H1 (cell line): ENCODE measurements around the gene BLOC1S1. TPM values are rescaled to one million over a fixed set of nuclear protein-coding genes. Genes with fewer than 3 reads are reported as not detected.
A peak's percentile ranks its signal among the peaks of the same experiment; 100 is the strongest.

Experiments used
- CTCF ChIA-PET: fragments of 300-600 bp; sonication (Branson Sonifier 250); formaldehyde crosslinking; loops from one replicate; lab custom pipeline; 2021; ENCODE audit not compliant: partially characterized antibody; lab: Charles Lee
- POLR2A ChIA-PET: fragments of 300-600 bp; sonication (Branson Sonifier 250); formaldehyde crosslinking; loops from one replicate; lab custom pipeline; 2021; ENCODE audit warnings: inconsistent platforms; ENCODE audit not compliant: partially characterized antibody; lab: Charles Lee
- DNase-seq, 2 experiments: peaks; one replicate each; pipeline versions ENCODE4 v3.0.0 to v3.0.0-alpha.2; 2010 to 2022; ENCODE audit warnings: low spot score in 2 of 2, low read depth in 1 of 2, mixed read lengths in 1 of 2
- FAIRE-seq: peaks from 2 replicates; lab custom pipeline; 2011; peaks lifted over from hg19 to GRCh38; lab: Jason Lieb, UNC
- H2AFZ ChIP-seq: 2 replicates; pipeline ENCODE4 v1.8.1; 2012; ENCODE audit warnings: low read length, inconsistent platforms
- H2AK5ac ChIP-seq: 2 replicates; pipeline ENCODE4 v1.6.1; 2013; ENCODE audit warnings: low read depth, low read length
- H2BK120ac ChIP-seq: replicated peaks from 2 replicates; pipeline ENCODE3; 2013; ENCODE audit warnings: low read depth, low read length, inconsistent platforms
- H2BK12ac ChIP-seq: 2 replicates; pipeline ENCODE4 v1.6.1; 2013; ENCODE audit warnings: low read depth, low read length
- H2BK15ac ChIP-seq: 2 replicates; pipeline ENCODE4 v1.6.1; 2013; ENCODE audit warnings: low read length
- H2BK20ac ChIP-seq: 2 replicates; pipeline ENCODE4 v1.6.1; 2013; ENCODE audit warnings: low read length
- H2BK5ac ChIP-seq: 2 replicates; pipeline ENCODE4 v1.6.1; 2013; ENCODE audit warnings: low read depth, low read length
- H3K14ac ChIP-seq: 2 replicates; pipeline ENCODE4 v1.6.1; 2013; ENCODE audit warnings: inconsistent platforms; ENCODE audit not compliant: insufficient read length
- H3K18ac ChIP-seq: 2 replicates; pipeline ENCODE4 v1.6.1; 2013; ENCODE audit warnings: low read length; ENCODE audit errors: extremely low read depth
- H3K23ac ChIP-seq: 2 replicates; pipeline ENCODE4 v1.6.1; 2013; ENCODE audit warnings: inconsistent platforms; ENCODE audit not compliant: insufficient read length
- H3K23me2 ChIP-seq: 2 replicates; pipeline ENCODE4 v1.6.1; 2013; ENCODE audit warnings: low read depth, low read length
- H3K27ac ChIP-seq: 2 replicates; pipeline ENCODE4 v1.6.1; 2011; ENCODE audit warnings: low read depth, low read length, inconsistent platforms
- H3K27me3 ChIP-seq, 4 experiments: replicated peaks in 1 of 4; 1 replicate in 1 of 4; 2 replicates in 3 of 4; pipeline versions ENCODE4 v1.6.1 to v1.8.1; 2011 to 2013; ENCODE audit warnings: low read length in 3 of 4, mild to moderate bottlenecking in 3 of 4, inconsistent platforms in 2 of 4, mixed read lengths in 2 of 4, moderate library complexity in 1 of 4; ENCODE audit not compliant: control insufficient read depth in 3 of 4, insufficient read depth in 3 of 4; ENCODE audit errors: extremely low read depth in 1 of 4
- H3K36me3 ChIP-seq, 4 experiments: 2 replicates each; pipeline versions ENCODE4 v1.6.1 to v1.8.1; 2011 to 2013; ENCODE audit warnings: mild to moderate bottlenecking in 4 of 4, low read length in 3 of 4, moderate library complexity in 2 of 4, control low read depth in 1 of 4, inconsistent platforms in 1 of 4; ENCODE audit not compliant: insufficient read depth in 4 of 4, control insufficient read depth in 2 of 4
- H3K4ac ChIP-seq: replicated peaks from 2 replicates; pipeline ENCODE3; 2013; ENCODE audit warnings: low read length, low read depth, mixed read lengths, inconsistent platforms; ENCODE audit not compliant: insufficient read length
- H3K4me1 ChIP-seq, 4 experiments: replicated peaks in 1 of 4; 1 replicate in 1 of 4; 2 replicates in 3 of 4; pipeline versions ENCODE4 v1.6.1 to v1.8.1; 2011 to 2013; ENCODE audit warnings: low read length in 3 of 4, inconsistent platforms in 2 of 4, mixed read lengths in 1 of 4; ENCODE audit not compliant: insufficient read depth in 4 of 4, control insufficient read depth in 3 of 4
- H3K4me2 ChIP-seq, 2 experiments: 2 replicates each; pipeline versions ENCODE4 v1.6.1 to v1.8.1; 2011 to 2013; ENCODE audit warnings: low read depth in 2 of 2, low read length in 2 of 2, control low read depth in 1 of 2, inconsistent platforms in 1 of 2, mild to moderate bottlenecking in 1 of 2; ENCODE audit not compliant: insufficient read depth in 1 of 2
- H3K4me3 ChIP-seq, 4 experiments: fragments of 200-600, 300-600 bp in 1 of 4; sonication (generic), shearing (Covaris generic), sonication (Bioruptor Twin) in 1 of 4; 2 replicates each; pipeline versions ENCODE4 v1.5.1 to v1.8.1; 2011 to 2016; ENCODE audit warnings: low read length in 4 of 4, low read depth in 3 of 4, control low read depth in 2 of 4, inconsistent platforms in 2 of 4, mild to moderate bottlenecking in 2 of 4, mixed read lengths in 1 of 4, moderate library complexity in 1 of 4; ENCODE audit not compliant: insufficient read depth in 2 of 4; ENCODE audit errors: extremely low read depth in 1 of 4
- H3K56ac ChIP-seq: replicated peaks from 2 replicates; pipeline ENCODE3; 2013; ENCODE audit warnings: low read depth, mild to moderate bottlenecking, mixed read lengths, low read length, inconsistent platforms; ENCODE audit not compliant: insufficient read length
- H3K79me1 ChIP-seq: 2 replicates; pipeline ENCODE4 v1.6.1; 2013; ENCODE audit warnings: low read depth, low read length, control low read depth
- H3K79me2 ChIP-seq, 2 experiments: 2 replicates each; pipeline versions ENCODE4 v1.6.1 to v1.8.1; 2012 to 2013; ENCODE audit warnings: low read length in 2 of 2, mild to moderate bottlenecking in 2 of 2, inconsistent platforms in 1 of 2; ENCODE audit not compliant: insufficient read depth in 2 of 2, control insufficient read depth in 1 of 2
- H3K9ac ChIP-seq, 4 experiments: replicated peaks in 1 of 4; 1 replicate in 1 of 4; 2 replicates in 3 of 4; pipeline versions ENCODE4 v1.6.1 to v1.8.1; 2011 to 2013; ENCODE audit warnings: low read depth in 3 of 4, low read length in 3 of 4, control low read depth in 2 of 4, mild to moderate bottlenecking in 2 of 4, moderate library complexity in 2 of 4, inconsistent platforms in 1 of 4; ENCODE audit errors: extremely low read depth in 1 of 4
- H3K9me3 ChIP-seq, 2 experiments: 2 replicates each; pipeline versions ENCODE4 v1.6.1 to v1.8.1; 2012 to 2013; ENCODE audit warnings: mild to moderate bottlenecking in 2 of 2, moderate library complexity in 2 of 2, control low read depth in 1 of 2, inconsistent platforms in 1 of 2, low read depth in 1 of 2, low read length in 1 of 2, mixed read lengths in 1 of 2; ENCODE audit not compliant: insufficient read depth in 2 of 2
- H4K20me1 ChIP-seq, 2 experiments: replicated peaks in 1 of 2; 2 replicates each; pipeline versions ENCODE3 to v1.8.1; 2011 to 2013; ENCODE audit warnings: inconsistent platforms in 2 of 2, low read length in 2 of 2, mild to moderate bottlenecking in 1 of 2; ENCODE audit not compliant: insufficient read depth in 2 of 2, control insufficient read depth in 1 of 2
- H4K5ac ChIP-seq: 2 replicates; pipeline ENCODE4 v1.6.1; 2013; ENCODE audit warnings: low read length, low read depth, mixed read lengths, inconsistent platforms; ENCODE audit not compliant: insufficient read length
- H4K8ac ChIP-seq: 2 replicates; pipeline ENCODE4 v1.8.0; 2013; ENCODE audit warnings: mild to moderate bottlenecking, moderate library complexity, low read length, inconsistent platforms; ENCODE audit not compliant: insufficient read depth; ENCODE audit errors: extremely low read depth
- H4K91ac ChIP-seq: replicated peaks from 2 replicates; pipeline ENCODE3; 2013; ENCODE audit warnings: low read length, mixed read lengths, inconsistent platforms; ENCODE audit not compliant: insufficient read length
- GABPA ChIP-seq: IDR thresholded peaks from 2 replicates; pipeline ENCODE4 v1.6.1; 2011; ENCODE audit warnings: mild to moderate bottlenecking, low read length, moderate library complexity, borderline replicate concordance; ENCODE audit not compliant: insufficient read depth
- PHF8 ChIP-seq: fragments of 200-600 bp; sonication (generic); conservative IDR thresholded peaks from 2 replicates; pipeline ENCODE4 v1.7.1; 2012; ENCODE audit warnings: low read depth, mild to moderate bottlenecking, inconsistent platforms, low read length, moderate library complexity
- POLR2A ChIP-seq, 2 experiments: IDR thresholded peaks; 1 replicate in 1 of 2; 2 replicates in 1 of 2; pipeline ENCODE4 v1.6.1; 2011; ENCODE audit warnings: low read depth in 2 of 2, low read length in 2 of 2, mild to moderate bottlenecking in 2 of 2; ENCODE audit errors: control extremely low read depth in 1 of 2
- RAD21 ChIP-seq, 2 experiments: IDR thresholded peaks in 1 of 2; conservative IDR thresholded peaks in 1 of 2; 2 replicates each; pipeline ENCODE4 v1.6.1; 2011; ENCODE audit warnings: low read depth in 2 of 2, low read length in 2 of 2, improper control_type of control experiment in 1 of 2, inconsistent platforms in 1 of 2, mild to moderate bottlenecking in 1 of 2, moderate library complexity in 1 of 2
- RBBP5 ChIP-seq: IDR thresholded peaks from 2 replicates; pipeline ENCODE4 v1.7.1; 2012; ENCODE audit warnings: low read depth, mild to moderate bottlenecking, inconsistent platforms, low read length, moderate library complexity, borderline replicate concordance
- SIN3A ChIP-seq, 2 experiments: IDR thresholded peaks in 1 of 2; conservative IDR thresholded peaks in 1 of 2; 2 replicates each; pipeline ENCODE4 v1.6.1; 2011 to 2012; ENCODE audit warnings: low read length in 2 of 2, improper control_type of control experiment in 1 of 2, low read depth in 1 of 2, mild to moderate bottlenecking in 1 of 2
- SP1 ChIP-seq: IDR thresholded peaks from 2 replicates; pipeline ENCODE4 v1.6.1; 2011; ENCODE audit warnings: low read depth, low read length
- WGBS, 2 experiments: shearing (Covaris generic) in 1 of 2; methylation state at CpG; one replicate each; pipeline versions ENCODE4 v1.1.6 to v1.1.7; 2013 to 2015; ENCODE audit warnings: low lambda C conversion rate in 2 of 2, mixed read lengths in 2 of 2, inconsistent platforms in 1 of 2, low coverage in 1 of 2, missing lambda C conversion rate in 1 of 2; ENCODE audit not compliant: insufficient replicate concordance in 2 of 2, insufficient coverage in 1 of 2, insufficient read length in 1 of 2; ENCODE audit errors: extremely low coverage in 1 of 2, missing lambda C conversion rate in 1 of 2; 5-methylcytosine and 5-hydroxymethylcytosine counted together
- polyA plus RNA-seq, 7 experiments: library from polyadenylated mRNA; depleted of rRNA in 3 of 7; stranded (reverse) in 5 of 7; unstranded in 2 of 7; fragments of >200 nt in 5 of 7; fragments of 200-250 nt in 2 of 7; gene quantifications; 1 replicate in 5 of 7; 2 replicates in 1 of 7; 4 replicates in 1 of 7; pipeline versions ENCODE4 v1.2.1 to v1.2.3, GENCODE V29; 2011 to 2013; ENCODE audit warnings: missing spikeins in 2 of 7, mixed read lengths in 2 of 7
- total RNA-seq: library from RNA; stranded (reverse); fragmentation: NEBNext Ultra II Directional; extraction: Animal tissue kit (Norgen Biotek cat#: 25700); gene quantifications from 2 replicates; pipeline ENCODE4 v1.2.1, GENCODE V29; 2021
- TF ChIP-seq, protein P1 (sequence below), 3 experiments: IDR thresholded peaks; 1 replicate in 2 of 3; 2 replicates in 1 of 3; pipeline versions ENCODE4 v1.5.1 to v1.6.1; 2011; ENCODE audit warnings: low read length in 3 of 3, mild to moderate bottlenecking in 3 of 3, inconsistent platforms in 2 of 3, low read depth in 1 of 3, moderate library complexity in 1 of 3; ENCODE audit not compliant: insufficient read depth in 1 of 3; ENCODE audit errors: control extremely low read depth in 1 of 3

BLOC1S1 gene
- total and polyA plus RNA-seq, 2 of the 8 experiments (the other 6 are each of a cell fraction or from before 2014, with no cell fraction given): 91.1 to 185 TPM

DNA sequence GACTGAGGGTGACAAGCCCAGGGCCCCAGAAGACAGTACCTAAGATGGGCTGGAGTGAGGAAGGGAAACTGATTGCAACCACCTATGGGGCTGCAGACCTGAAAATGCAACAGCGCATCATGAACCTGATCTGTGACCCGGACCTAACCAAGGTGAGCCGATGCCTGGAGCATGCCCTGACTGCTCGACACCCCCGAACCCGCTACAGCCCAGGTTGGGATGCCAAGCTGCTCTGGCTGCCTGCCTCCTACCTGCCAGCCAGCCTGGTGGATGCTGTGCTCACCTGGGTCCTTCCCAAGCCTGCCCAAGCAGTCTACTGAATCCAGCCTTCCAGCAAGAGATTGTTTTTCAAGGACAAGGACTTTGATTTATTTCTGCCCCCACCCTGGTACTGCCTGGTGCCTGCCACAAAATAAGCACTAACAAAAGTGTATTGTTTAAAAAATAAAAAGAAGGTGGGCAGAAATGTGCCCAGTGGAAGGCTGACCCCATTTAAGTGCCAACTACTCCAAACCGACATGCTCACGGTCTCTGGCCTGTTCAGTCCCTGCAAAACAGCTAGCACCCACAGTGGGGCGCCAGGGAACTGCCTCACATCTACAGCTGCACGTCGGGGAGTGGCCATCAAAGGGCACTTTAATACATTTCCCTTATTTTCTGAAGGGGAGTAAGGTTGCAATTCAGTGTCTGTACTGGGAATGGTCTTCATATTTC lies 8.5 kb downstream of the BLOC1S1 start:
- DNase-seq: peak in 1 of 2 experiments; percentile 76
- Histone ChIP-seq H4K91ac (no peak overlapping the region), H3K9me3 (no peaks in the 10 kb centered on the region), H3K79me2 (peaks cover 0 to 17% of the 10 kb centered on the region in 2 experiments; a peak in 2 of 4 replicates), H3K4me1 (peaks cover 0 to 11% (median 9%) of the 10 kb centered on the region in 4 experiments; a peak in 6 of 7 replicates), H2AFZ (no peak overlapping the region), H3K27ac (no peak overlapping the region), H2BK120ac (no peak overlapping the region), H3K56ac (no peak overlapping the region), H4K20me1 (peaks cover 4 to 6% of the 10 kb centered on the region in 2 experiments), H3K9ac (no peak overlapping the region), H4K5ac (no peak overlapping the region), H3K27me3 (no peaks in the 10 kb centered on the region), H2BK20ac (no peak overlapping the region), H2BK15ac (no peak overlapping the region), H2BK5ac (peak overlapping the region; percentile 27; the same call in 1 of the 2 replicates), H3K23me2 (peaks cover 9% of the 10 kb centered on the region), H3K14ac (no peak overlapping the region), H2AK5ac (no peak overlapping the region), H3K79me1 (peaks cover 5% of the 10 kb centered on the region; the same call in 1 of the 2 replicates), H3K23ac (no peak overlapping the region), H3K36me3 (peaks cover 6 to 29% (median 16%) of the 10 kb centered on the region in 4 experiments; a peak in 5 of 8 replicates), H3K18ac (no peak overlapping the region), H3K4me2 (no peak overlapping the region), H3K4ac (no peak overlapping the region), H4K8ac (no peak overlapping the region), H2BK12ac (no peak overlapping the region), H3K4me3 (no peak overlapping the region)
- 72% methylated on average over 11 of the region's 11 CpGs; no CpG with 5 or more reads in 1 of the 2 experiments for WGBS, 2 experiments
- no peak for FAIRE-seq
- POLR2A ChIA-PET: interaction anchor here (0.6 to 4.4 kb wide), 17 partner anchors 9 to 475 kb away, joined by 3 to 29 read pairs (median 4); partner anchors contain the start of genes BLOC1S1, GDF11, ITGA7 and ORMDL2
- CTCF ChIA-PET: interaction anchor here (0.9 to 11.1 kb wide), 20 partner anchors 9 to 305 kb away, joined by 3 to 229 read pairs (median 5); partner anchors contain the start of genes BLOC1S1 and ITGA7
- TF ChIP-seq RAD21 (IDR thresholded peaks at IDR 0.05 in 1 of 2, conservative IDR thresholded peaks at IDR 0.05 in 1 of 2; ENCODE audit: low read depth in 2 of 2, low read length in 2 of 2) (peak; percentile 71 to 81), SP1 (no peak), PHF8 (no peak), GABPA (no peak), SIN3A (conservative IDR thresholded peaks at IDR 0.05 in 1 of 2, IDR thresholded peaks at IDR 0.05 in 1 of 2; ENCODE audit: low read depth in 1 of 2, low read length in 2 of 2) (0 out of 4 replicates have a peak, but pooled peaks of 1 of the 2 experiments have one; percentile 34), RBBP5 (no peak), POLR2A (IDR thresholded peaks at IDR 0.05; ENCODE audit: control extremely low read depth in 1 of 2, low read depth in 2 of 2, low read length in 2 of 2) (0 out of 3 replicates have a peak, but pooled peaks of 1 of the 2 experiments have one; percentile 7)
- TF ChIP-seq, protein P1, sequence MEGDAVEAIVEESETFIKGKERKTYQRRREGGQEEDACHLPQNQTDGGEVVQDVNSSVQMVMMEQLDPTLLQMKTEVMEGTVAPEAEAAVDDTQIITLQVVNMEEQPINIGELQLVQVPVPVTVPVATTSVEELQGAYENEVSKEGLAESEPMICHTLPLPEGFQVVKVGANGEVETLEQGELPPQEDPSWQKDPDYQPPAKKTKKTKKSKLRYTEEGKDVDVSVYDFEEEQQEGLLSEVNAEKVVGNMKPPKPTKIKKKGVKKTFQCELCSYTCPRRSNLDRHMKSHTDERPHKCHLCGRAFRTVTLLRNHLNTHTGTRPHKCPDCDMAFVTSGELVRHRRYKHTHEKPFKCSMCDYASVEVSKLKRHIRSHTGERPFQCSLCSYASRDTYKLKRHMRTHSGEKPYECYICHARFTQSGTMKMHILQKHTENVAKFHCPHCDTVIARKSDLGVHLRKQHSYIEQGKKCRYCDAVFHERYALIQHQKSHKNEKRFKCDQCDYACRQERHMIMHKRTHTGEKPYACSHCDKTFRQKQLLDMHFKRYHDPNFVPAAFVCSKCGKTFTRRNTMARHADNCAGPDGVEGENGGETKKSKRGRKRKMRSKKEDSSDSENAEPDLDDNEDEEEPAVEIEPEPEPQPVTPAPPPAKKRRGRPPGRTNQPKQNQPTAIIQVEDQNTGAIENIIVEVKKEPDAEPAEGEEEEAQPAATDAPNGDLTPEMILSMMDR (IDR thresholded peaks at IDR 0.05; ENCODE audit: control extremely low read depth in 1 of 3, insufficient read depth in 1 of 3, low read depth in 1 of 3, low read length in 3 of 3): peak; percentile 73 to 86 (median 77)
